T-helper 22 cell (primary cell): ENCODE measurements around the gene MTMR12.

ENCODE experiments used
- DNase-seq: peaks from one replicate; pipeline ENCODE4 v3.0.0-alpha.2; 2020; ENCODE audit warnings: low read depth

The MTMR12 gene, protein sequence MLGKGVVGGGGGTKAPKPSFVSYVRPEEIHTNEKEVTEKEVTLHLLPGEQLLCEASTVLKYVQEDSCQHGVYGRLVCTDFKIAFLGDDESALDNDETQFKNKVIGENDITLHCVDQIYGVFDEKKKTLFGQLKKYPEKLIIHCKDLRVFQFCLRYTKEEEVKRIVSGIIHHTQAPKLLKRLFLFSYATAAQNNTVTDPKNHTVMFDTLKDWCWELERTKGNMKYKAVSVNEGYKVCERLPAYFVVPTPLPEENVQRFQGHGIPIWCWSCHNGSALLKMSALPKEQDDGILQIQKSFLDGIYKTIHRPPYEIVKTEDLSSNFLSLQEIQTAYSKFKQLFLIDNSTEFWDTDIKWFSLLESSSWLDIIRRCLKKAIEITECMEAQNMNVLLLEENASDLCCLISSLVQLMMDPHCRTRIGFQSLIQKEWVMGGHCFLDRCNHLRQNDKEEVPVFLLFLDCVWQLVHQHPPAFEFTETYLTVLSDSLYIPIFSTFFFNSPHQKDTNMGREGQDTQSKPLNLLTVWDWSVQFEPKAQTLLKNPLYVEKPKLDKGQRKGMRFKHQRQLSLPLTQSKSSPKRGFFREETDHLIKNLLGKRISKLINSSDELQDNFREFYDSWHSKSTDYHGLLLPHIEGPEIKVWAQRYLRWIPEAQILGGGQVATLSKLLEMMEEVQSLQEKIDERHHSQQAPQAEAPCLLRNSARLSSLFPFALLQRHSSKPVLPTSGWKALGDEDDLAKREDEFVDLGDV

DNA sequence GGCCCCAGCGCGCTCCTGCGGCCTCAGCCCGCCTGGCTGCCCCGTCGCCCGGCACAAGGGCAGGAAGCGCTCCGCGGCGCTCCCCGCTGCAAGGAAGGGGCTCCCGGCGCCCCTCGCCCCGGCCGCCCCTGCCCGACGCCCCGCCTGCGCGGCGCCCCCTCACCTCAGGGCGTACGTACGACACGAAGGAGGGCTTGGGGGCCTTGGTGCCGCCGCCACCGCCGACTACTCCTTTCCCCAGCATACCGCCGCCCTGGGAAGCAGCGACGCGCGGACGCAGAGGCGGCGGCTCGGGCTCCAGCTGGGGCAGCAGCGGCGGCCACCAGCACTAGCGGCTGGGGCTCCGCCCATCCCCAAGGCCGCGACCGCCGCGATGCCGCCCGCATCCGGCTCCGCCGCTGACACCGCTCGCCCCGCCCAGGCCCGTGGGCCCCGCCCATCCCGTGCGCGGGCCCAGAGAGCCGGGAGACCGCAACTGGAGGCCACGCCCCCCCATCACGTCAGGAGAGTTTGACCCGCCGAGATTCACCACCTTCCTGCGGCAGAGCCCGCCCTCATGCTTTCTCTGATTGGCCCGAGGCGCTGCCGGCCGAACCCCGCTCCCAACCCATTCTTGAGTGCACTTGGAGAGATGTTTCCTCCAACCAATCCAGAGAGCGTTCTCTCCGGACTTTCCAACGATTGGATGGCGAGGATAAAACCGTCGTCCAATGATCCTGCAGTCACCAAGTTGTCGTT lies at the start of gene MTMR12:
TSS of gene MTMR12 (minus strand) at position 345 of the 738 bp plus-strand sequence. CDS start at position 244, 101 bp downstream.
- DNase-seq: peak; percentile 99

DNA sequence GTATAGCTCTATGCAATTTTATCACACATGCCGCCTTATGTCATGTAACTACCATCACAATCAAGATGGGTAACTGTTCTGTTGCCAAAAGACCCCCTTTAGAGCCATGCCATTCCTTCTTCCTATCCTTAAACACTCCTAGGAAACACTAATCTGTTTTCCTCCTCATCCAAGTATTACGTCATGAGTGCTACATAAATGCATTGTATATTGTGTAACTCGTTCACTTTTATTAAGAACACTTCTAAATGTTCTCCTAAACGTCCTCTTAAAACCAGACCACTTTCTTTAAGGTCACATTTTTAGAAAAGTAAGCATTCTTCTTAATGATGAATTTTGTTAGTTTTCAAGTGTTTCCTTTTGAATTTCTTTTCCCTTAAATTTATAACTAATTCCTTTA lies 49.8 kb upstream of the MTMR12 start:
- no peak for DNase-seq

DNA sequence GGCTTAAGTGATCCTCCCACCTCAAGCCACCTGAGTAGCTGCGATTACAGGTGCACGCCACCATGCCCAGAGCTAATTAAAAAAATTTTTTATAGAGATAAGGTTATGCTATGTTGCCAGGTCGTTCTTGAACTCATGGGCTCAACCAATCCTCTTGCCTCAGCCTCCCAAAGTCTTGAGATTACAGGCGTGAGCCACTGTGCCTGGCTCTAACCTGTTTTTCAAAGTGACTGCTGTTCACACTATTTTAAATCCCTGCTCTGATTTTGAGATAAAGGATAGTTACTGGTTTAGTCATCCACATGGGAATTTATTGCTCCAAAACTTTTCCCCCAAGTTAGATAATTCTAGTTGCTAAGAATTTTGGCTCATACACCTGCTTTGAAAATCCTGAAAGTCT lies 48.2 kb upstream of the MTMR12 start:
- DNase-seq: no peak

DNA sequence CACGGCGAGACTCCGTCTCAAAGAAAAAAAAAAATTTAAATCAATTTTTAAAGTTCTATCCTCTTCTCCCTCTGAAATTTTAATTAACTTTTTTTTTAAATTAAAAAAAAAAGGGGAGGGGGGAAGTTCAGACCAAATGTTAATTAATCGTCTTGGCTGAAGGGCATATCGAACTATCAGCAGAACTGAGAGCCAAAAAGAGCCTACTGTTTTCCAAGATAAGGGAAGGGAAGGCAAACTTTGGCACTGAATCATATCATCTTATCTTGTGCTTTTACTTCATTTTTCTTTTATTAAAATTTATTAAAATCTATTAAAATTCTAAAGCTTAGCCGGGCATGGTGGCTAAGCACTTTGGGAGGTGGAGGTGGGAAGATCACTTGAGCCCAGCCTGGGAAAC lies 45.9 kb upstream of the MTMR12 start:
- no peak for DNase-seq

DNA sequence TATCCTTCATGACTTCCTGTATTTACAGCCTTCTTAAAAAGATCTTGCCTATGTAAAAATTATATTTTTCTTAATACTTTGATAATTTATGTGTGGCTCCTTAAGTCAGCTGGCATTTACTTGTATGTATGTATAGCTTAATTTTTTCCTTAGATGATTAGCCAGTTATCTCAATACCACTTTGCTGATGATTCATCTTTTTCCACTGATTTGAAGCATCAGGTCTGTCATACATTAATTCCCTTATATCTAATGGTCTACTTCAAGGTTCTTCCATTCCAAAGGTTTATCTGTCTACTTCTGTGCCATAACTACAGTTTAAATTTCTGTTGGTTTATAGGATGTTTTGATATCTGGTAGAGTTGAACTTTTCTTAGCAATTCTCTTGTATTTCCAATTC lies 44.9 kb upstream of the MTMR12 start:
- DNase-seq: no peak

DNA sequence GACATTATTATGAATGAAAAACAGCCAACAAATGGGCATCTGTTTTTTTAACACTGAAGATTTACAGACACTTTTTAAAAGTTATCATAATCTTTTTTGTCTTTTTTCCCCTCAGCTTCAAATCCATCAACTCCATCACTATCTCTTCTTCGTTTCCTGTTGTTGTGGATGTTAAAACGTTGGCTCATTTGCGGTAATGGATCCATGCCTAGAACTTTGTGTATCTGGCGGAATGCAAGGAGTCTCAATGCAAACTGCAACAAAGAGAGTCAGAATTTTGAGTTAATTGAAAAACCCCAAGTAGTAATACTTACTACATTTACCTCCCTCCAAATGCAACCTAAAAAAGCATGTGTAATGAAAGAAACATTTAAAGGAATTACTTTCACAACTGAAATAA lies 42.9 kb upstream of the MTMR12 start:
- no peak for DNase-seq

DNA sequence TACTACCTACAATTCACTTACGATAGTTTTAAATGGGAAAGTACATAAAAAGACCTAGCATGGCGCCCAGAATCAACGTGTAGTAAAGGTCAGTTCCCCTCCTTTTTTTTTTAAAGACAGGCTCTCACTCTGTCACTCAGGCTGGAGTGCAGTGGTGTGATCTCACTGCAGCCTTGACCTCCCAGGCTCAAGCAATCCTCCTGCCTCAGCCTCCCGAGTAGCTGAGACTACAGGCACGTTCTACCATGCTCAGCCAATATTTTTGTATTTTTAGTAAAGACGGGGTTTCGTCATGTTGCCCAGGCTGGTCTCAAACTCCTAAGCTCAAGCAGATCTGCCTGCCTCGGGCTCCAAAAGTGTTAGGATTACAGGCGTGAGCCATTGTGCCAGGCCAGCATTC lies 40.7 kb upstream of the MTMR12 start:
- DNase-seq: no peak

DNA sequence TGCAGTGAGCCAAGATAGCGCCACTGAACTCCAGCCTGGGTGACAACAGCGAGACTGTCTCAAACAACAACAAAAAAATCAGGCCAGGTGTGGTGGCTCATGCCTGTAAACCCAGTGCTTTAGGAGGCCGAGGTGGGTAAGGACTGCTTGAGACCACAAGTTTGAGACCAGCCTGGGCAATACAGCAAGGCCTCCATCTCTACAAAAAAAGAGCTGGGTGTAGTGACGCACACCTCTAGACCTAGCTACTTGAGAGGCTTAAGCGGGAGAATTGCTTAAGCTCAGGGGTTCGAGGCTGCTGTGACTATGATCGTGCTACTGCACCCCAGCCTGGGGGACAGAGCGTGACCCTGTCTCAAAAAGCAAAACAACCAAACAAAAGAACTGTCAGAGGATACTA lies 39.9 kb upstream of the MTMR12 start:
- no peak for DNase-seq

DNA sequence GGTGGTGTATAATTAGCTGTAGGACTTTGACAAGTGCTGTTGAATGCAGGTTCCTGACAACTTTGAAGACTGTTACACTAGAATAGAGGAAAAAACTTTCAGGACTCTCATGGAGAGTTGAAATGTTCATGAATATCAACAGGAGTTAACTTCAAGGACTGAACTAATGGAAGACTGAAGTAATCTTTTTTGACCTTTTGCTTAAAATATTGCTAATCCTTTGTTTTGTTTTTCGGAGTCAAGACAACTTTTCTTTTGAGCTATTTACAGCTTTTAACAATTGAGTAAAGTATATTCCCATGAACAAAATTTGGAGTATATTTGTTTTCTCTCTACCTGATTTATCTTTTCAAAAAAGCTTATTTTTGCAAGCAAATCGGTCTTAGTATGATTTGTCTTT lies 34.1 kb upstream of the MTMR12 start:
- no peak for DNase-seq

DNA sequence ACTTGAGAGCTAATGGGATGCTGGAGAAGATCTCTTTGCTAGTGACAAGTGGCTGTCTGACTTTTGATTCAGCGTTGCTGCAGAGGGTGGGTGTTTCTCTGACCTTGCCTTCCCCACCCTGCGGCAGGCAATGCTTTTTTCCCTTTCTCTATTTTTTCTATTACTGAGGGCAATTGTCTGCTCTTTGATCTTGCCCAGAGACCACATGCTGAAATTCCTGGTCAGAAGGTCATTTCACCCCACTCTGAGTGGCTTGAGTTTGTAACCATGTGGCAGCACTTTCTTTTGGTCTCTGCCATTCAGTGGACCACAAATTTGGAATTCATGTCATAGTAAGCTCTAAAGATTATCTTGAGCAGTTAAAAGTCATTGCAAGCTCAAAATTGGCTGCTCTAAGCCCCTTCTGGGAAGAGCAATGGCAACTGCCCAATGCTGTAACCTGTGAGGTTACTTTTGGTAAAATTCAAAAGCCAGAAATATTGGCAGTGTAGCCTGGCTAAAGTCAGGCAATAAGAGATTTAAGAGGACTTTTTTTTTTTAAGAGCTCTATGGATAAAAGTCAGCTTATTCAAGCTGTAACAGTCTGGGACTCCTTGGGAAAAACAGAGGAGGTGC lies 30.4 kb upstream of the MTMR12 start:
- DNase-seq: no peak

DNA sequence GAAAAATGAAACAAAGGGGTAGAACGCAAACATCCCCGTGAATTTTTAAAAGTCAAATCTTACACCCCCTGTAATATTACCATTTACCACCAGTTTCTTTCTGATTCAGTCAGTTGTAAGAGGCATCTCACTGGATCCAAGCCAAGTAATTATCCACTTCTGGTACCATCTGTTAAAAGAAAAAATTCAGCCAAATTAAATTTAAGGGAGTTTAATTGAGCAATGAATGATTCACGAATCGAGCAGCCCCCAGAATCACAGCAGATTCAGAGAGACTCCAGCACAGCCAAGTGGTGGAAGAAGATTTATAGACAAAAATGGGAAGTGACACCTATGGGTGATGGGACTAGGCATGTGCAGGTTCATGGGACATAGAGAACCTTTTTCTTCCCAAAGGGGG lies 29.9 kb upstream of the MTMR12 start:
- DNase-seq: no peak

DNA sequence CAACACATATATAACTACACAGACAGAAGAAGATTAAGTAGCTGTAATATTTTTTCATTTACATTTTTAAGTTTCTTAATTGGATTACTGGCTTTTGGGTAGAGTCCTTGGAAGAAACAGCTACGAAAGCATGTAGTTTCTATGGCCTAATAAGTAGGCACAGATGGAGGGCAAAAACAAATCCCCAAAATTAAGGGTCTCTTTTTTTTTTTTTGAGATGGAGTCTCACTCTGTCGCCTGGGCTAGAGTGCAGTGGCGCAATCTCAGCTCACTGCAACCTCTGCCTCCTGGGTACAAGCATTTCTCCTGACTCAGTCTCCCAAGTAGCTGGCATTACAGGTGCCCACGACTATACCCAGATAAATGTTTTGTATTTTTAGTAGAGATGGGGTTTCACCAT lies 27.1 kb upstream of the MTMR12 start:
- no peak for DNase-seq

DNA sequence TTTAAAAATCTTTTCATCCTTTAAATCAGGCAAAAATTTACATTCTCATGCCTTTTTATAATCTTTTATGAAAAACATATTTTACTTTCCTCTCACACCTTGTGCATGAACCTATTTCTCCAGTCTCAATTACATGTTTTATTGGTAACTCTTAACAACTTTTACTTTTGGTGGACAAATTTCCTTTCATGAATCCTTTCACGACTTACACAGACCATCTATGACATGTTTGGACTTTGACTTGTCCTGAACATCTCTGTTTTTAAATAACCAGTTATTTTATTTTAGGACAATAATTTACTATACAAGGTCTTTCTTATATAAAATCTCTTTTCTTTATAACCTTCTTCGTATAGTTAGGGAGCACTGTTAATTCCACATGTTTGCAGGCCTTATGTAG lies 26.5 kb upstream of the MTMR12 start:
- no peak for DNase-seq

DNA sequence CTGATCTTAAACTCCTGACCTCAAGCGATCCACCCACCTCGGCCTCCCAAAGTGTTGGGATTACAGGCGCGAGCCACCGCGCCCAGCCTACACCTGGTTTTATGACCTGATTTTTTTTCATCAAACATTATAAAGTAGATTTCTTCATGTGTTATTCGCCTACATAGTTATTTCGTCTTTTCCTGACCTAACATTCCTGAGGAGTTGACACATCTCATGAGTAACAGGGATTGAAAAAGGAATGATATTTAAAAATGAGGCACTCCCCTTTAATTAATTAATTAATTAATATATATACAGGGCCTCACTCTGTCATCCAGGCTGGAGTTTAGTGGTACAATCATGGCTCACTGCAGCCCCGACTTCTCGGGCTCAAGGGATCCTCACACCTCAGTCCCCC lies 20.2 kb upstream of the MTMR12 start:
- DNase-seq: no peak

DNA sequence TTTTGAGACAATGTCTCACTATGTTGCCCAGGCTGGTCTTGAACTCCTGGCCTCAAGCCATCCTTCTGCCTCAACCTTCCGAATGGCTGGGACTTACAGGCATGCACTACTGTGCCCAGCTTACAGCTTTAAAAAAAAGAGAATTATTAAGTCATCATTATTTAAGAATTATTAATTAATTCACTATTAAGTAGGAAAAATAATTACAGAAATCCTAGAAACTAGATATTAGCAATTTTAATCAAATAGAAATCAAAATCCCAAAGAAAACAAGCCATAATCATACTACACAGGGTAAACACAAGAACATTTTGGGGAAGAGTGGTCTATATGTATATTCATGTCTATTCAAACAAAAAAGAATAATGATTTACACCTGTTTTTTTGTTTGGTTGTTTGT lies 19.6 kb upstream of the MTMR12 start:
- no peak for DNase-seq

DNA sequence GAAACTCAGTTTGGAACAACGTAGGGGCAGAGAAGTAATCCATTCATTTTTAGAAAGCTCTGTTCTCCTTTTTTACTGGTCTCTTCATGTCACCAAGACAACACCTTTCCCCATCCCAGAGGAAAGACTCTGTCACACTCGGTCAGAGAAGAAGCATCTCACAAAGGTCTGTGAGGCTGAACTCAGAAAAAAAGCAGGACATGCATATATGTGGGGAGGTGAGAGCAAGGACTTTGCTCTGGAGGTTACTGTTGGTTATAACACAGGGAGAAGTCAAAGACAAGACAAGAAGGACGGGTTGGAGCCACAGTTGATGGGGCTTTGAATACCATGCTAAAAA lies 19.2 kb upstream of the MTMR12 start:
- no peak for DNase-seq

DNA sequence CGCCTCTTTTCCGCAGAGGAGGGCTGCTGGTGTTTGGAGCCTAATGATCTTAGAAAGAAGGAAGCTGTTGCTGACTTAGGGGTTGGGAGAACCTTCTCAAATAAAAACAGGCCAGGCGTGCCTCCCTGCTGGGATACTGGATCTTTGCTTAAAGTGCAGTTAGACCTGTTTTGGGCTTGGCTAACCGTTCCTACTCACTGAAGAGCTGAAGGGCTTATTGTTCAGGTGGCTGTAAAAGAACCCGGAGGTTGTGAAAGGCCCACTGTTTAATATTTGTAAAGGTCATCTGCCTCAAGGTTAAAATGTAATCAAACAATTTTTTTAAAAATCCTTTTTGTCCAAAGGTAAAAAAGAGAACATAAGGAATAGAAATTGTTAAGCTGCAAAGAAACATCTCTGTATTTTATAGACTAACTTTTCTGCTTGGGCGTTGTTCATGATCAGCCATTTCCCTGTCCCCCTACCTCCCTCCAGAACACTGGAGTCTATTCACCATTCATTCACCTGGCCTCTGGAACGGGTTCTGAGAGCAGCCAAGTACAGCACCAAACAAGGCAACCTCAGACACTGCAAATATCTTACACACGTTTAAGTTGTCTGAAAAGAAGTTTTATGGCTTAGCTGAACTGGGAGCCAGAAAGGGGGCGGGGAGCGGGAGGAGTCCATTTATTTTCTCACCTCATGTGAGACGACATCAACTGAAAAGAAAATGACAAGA lies 18.6 kb upstream of the MTMR12 start:
- no peak for DNase-seq

DNA sequence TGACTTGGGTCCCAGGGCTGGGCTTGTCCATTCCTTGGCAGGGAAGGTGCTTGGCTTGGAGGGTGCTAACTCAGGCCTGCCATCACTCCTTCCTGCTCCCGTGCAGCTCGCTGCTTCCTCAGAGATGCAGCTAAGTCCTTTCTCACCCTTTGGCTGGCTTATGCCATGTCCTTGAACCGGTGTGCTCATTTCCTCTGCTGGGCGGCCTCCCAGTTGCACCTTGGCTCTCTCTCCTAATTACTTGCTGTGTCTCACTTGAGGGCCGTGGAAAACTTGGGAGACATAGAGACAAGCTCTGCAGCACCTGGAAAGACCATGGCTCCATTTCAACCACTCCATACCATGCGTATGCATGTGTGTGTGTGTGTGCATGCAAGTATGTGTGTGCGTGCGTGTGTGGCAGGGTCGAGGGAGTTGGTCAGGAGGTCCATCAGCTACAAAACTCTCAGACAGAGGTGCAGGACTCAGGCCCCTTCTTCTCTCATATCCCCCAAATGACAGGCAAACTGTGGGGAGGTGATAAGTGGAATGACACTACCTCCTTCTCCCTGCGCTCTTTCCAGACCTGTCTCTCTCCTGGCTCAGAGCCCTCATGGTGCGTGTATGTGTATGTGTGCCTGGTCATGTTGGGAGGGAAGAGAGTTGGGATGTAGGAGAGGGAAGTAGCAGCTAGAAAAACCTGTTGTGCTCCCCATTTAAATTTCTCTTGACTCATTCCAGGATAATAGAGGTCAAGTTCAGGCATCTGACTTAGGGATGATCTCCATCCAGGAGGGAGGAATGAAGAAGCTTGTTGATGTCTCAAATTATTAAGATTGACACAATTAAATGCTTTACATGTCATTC lies 17.6 kb upstream of the MTMR12 start:
- DNase-seq: no peak

DNA sequence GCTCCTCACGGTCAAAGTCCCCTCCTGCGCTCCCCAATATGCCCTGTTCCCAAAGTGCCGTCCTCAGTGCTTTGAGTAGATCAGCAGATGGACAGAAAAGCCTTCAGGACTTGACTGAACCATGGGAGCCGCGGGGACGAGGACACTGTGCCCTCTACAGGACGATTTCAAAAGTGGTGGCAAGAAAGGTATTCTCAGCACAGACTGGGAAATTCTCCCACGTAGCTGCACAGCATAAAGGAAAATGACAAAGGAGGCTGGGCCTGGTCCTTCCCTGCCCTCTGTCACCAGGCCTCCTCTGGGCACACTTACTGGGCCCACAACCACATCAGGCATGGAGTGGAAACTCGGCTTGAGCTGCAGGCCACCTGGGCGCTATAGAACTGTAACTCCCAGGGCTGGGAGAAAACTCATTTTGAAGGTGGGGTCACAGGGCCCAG lies 16.7 kb upstream of the MTMR12 start:
- no peak for DNase-seq

DNA sequence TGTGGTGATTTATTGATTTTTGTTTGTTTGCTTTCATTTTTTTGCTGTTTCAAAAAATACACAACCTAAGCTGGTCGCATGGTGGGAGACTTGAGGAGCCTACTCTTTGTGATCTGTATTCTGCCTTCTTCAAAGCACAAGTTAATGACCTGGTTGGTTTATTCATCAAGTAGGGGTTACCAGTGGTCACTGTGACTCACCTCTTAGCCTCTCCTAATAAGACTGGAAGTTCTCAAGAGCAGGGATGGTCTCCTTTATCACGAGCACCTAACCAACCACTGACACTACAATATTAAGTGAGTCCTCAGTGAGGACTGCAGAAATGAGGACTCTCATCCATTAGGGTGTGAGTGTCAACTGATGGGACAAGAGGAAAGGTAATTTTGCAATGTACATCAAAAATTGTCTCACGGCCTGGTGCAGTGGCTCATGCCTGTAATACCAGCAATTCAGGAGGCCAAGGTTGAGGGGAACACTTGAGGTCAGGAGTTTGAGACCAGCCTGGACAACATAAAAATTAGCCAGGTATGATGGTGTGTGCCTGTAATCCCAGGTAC lies 13.6 kb upstream of the MTMR12 start:
- DNase-seq: no peak

DNA sequence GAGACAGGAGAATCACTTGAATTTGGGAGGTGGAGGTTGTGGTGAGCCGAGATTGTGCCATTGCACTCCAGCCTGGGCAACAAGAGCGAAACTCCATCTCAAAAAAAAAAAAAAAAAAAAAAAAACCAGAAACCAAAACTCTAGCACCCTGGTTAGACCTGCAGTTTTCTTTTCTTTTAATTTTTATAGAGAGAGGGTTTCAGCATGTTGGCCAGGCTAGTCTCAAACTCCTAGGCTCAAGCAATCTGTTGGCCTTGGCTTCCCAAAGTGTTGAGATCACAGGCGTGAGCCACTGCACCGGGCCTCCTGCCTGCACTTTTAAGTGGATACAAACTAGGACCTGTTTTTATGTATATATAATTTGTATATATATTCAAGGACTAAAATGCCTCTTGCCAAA lies 12.9 kb upstream of the MTMR12 start:
- no peak for DNase-seq
